Measurements from ENCODE around the gene NXPH2.

Gene NXPH2

DNA sequence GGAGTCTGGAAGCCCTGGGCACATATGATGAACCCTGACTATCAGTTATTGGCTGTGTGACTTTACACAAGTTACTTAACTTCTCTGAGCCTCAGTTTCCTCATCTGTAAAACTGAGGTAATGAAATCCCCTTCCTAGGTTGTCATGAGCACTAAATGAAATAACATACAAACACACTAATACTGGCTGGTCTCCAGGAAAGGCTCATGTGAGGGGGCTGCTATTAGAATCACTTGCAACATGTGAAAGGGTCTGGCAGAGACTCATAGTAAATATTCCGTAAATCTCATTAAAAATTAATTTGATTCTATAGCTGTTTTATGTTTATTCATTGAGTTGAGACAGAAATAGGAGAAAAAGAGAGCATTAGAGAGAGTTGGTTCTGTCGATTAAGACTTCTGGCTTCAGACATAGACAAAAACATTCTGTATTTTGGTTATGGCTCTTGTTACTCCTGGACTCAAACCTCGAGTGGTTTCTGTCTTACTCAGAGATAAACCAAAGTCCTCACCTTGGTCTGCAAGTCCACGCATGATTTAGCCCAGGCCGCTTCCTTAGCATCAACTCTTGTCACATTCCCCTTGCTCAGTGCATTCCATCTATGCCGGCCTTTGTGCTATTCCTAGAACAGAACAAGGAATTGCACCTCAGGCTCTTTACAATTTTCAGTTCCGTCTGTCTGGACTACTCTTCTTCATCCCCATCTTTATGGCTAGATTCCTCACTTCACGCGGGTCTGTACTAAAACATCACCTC, 139.1 kb downstream of the NXPH2 start:
- DNase-seq (ENCODE audit: low read depth in 2 of 3, low spot score in 1 of 3): no peak

DNA sequence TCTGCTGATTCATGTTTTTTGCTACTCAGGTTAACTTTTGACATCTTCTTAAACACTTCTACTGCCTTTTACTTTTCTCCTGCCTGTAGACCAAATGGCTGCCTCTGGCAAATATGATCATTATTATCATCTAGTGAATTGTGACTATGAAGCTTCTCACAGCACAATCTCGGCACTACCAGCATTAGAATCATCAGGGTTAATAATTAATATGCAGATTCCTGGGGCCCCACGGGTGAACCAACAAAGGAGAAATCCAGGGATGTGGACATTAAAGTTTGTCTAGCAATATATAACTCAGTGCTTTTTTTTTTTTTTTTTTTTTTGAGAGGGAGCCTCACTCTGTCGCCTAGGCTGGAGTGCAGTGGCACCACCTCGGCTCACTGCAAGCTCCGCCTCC, 142.5 kb downstream of the NXPH2 start:
- no peak for DNase-seq (ENCODE audit: low read depth in 2 of 3, low spot score in 1 of 3)

DNA sequence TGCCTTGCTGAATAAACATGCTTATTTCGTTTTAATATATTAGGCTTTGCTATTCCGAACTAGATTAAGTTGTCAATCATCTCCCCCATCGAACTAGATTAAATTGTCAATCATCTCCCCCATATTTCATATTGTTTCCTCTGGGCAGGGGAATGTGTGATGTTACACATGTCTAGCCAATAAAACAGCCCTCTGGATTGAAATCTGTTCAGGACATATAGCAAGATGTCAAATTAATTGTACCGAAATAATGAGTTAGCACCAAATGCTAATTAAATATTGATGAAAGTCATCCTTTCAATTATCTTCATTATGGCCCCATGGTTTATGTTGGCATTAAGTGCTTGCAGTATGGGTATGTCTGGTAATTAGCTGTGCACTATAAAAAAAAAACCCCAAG, 143.1 kb downstream of the NXPH2 start:
- DNase-seq (ENCODE audit: low read depth in 2 of 3, low spot score in 1 of 3): no peak

GRCh38 chr2:138633049-138633448, 147.1 kb downstream of the NXPH2 start:
- no peak for DNase-seq (ENCODE audit: low read depth in 2 of 3, low spot score in 1 of 3)

GRCh38 chr2:138632066-138632620, 148.0 kb downstream of the NXPH2 start:
- no peak for DNase-seq (ENCODE audit: low read depth in 2 of 3, low spot score in 1 of 3)

DNA sequence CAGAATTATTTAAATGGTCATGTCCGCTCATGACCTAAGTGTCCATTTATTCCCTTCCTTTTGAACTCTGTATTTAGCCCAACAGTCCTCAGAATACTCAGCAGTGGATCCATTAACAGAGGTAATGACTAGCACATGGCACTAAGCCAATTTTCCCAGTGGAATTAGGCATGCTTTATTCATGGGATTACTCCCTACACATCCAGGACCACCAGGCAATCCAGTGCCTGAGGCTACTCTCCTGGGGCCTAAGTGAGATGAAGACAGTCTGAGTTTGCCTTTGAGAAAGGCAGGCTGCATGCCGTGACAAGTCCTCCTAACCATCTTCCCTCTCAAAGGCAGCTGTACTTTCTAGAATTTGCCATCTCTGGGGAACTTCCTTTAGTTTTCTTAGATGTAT, 150.0 kb downstream of the NXPH2 start:
- DNase-seq (ENCODE audit: low read depth in 2 of 3, low spot score in 1 of 3): no peak

DNA sequence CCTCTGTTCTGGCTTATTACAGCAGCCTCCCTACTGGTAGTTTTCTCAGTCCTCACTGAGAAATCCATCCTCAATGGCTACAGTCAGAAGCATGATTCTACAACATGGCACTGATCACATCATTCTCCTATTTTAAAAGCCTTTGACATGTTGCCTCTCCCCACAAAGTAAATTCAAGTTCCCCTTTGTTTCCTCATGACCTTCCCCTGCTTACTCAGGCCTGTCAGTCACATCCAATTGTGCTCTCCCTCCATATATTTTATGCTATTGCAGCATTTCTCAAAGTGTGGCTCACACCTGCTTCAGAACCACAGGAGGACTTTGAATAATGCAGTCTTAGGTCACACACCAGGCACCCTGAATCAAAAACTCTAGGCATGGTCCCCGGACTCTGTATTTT, 154.0 kb downstream of the NXPH2 start:
- no peak for DNase-seq (ENCODE audit: low read depth in 2 of 3, low spot score in 1 of 3)

- no peak for DNase-seq (ENCODE audit: low read depth in 2 of 3, low spot score in 1 of 3)
Measured at GRCh38 chr2:138622613-138623012, 157.6 kb downstream of the NXPH2 start.

GRCh38 chr2:138621139-138621538, 159.1 kb downstream of the NXPH2 start:
- DNase-seq (ENCODE audit: low read depth in 2 of 3, low spot score in 1 of 3): no peak

GRCh38 chr2:138620431-138620830, 159.8 kb downstream of the NXPH2 start:
- DNase-seq (ENCODE audit: low read depth in 2 of 3, low spot score in 1 of 3): no peak
